Upper lobe of left lung (tissue), 4 donors: ENCODE results near the gene DPP4.

ENCODE experiments used
- CTCF ChIP-seq, 6 experiments: fragments of 450-650 bp in 4 of 6; fragments of 200-600 bp in 2 of 6; sonication (generic) in 2 of 6; IDR thresholded peaks; one replicate each; pipeline ENCODE4 v1.5.1; 2016 to 2019; ENCODE audit warnings: antibody characterized with exemption in 6 of 6
- EP300 ChIP-seq, 4 donors: sonication (generic); formaldehyde crosslinking; IDR thresholded peaks; one replicate each; pipeline ENCODE4 v1.5.1; 2017; ENCODE audit warnings: antibody characterized with exemption in 4 of 4, control low read depth in 2 of 4
- POLR2A ChIP-seq, 4 donors: fragments of 450-650 bp; IDR thresholded peaks; one replicate each; pipeline ENCODE4 v1.5.1; 2016 to 2017; ENCODE audit warnings: antibody characterized with exemption in 4 of 4, mild to moderate bottlenecking in 2 of 4
- POLR2AphosphoS5 ChIP-seq, 2 donors: sonication (generic); formaldehyde crosslinking; IDR thresholded peaks; one replicate each; pipeline ENCODE4 v1.5.1; 2017; ENCODE audit warnings: antibody characterized with exemption in 2 of 2

GRCh38 chr2:162100579-162100978 lies 26.6 kb upstream of the DPP4 start:
- TF ChIP-seq CTCF (IDR thresholded peaks at IDR 0.05) (no peak), POLR2A (IDR thresholded peaks at IDR 0.05) (no peak), POLR2AphosphoS5 (IDR thresholded peaks at IDR 0.05) (no peak), EP300 (IDR thresholded peaks at IDR 0.05) (no peak)
